ENCODE data around the gene KCTD3. TPM values are rescaled to one million over a fixed set of nuclear protein-coding genes. Genes with fewer than 3 reads are reported as not detected.

The KCTD3 gene
- total RNA-seq: 23.3 and 31.3 TPM in 2 replicates

- DNase-seq (ENCODE audit: extremely low read depth, low read depth, low spot score): no peak
These were observed at the start of gene KCTD3 for GRCh38 chr1:215566556-215567490. Gene KCTD3 (plus strand): TSS chr1:215567304. CDS start chr1:215567686, 382 bp downstream.

GRCh38 chr1:215517441-215517891 lies 49.6 kb upstream of the KCTD3 start:
- DNase-seq (ENCODE audit: extremely low read depth, low read depth, low spot score): no peak

- DNase-seq (ENCODE audit: extremely low read depth, low read depth, low spot score): no peak
These were observed 48.5 kb upstream of the KCTD3 start for GRCh38 chr1:215518594-215518993.

GRCh38 chr1:215521279-215521678 lies 45.8 kb upstream of the KCTD3 start:
- no peak for DNase-seq (ENCODE audit: extremely low read depth, low read depth, low spot score)

- DNase-seq (ENCODE audit: extremely low read depth, low read depth, low spot score): no peak
These were observed 43.8 kb upstream of the KCTD3 start for GRCh38 chr1:215523128-215523861.

- no peak for DNase-seq (ENCODE audit: extremely low read depth, low read depth, low spot score)
These were observed 43.2 kb upstream of the KCTD3 start for GRCh38 chr1:215523906-215524305.

- DNase-seq (ENCODE audit: extremely low read depth, low read depth, low spot score): peak; percentile 44
These were observed 40.8 kb upstream of the KCTD3 start for GRCh38 chr1:215526147-215526845.

GRCh38 chr1:215526846-215527151 lies 40.3 kb upstream of the KCTD3 start:
- no peak for DNase-seq (ENCODE audit: extremely low read depth, low read depth, low spot score)

GRCh38 chr1:215529111-215529510 lies 38.0 kb upstream of the KCTD3 start:
- no peak for DNase-seq (ENCODE audit: extremely low read depth, low read depth, low spot score)

GRCh38 chr1:215529571-215529970 lies 37.5 kb upstream of the KCTD3 start:
- no peak for DNase-seq (ENCODE audit: extremely low read depth, low read depth, low spot score)

- DNase-seq (ENCODE audit: extremely low read depth, low read depth, low spot score): no peak
These were observed 36.6 kb upstream of the KCTD3 start for GRCh38 chr1:215530401-215530984.

- DNase-seq (ENCODE audit: extremely low read depth, low read depth, low spot score): no peak
These were observed 27.1 kb upstream of the KCTD3 start for GRCh38 chr1:215539803-215540570.

GRCh38 chr1:215542301-215542700 lies 24.8 kb upstream of the KCTD3 start:
- no peak for DNase-seq (ENCODE audit: extremely low read depth, low read depth, low spot score)

- no peak for DNase-seq (ENCODE audit: extremely low read depth, low read depth, low spot score)
These were observed 23.9 kb upstream of the KCTD3 start for GRCh38 chr1:215543191-215543606.

- DNase-seq (ENCODE audit: extremely low read depth, low read depth, low spot score): no peak
These were observed 23.3 kb upstream of the KCTD3 start for GRCh38 chr1:215543806-215544205.

GRCh38 chr1:215544566-215544965 lies 22.5 kb upstream of the KCTD3 start:
- DNase-seq (ENCODE audit: extremely low read depth, low read depth, low spot score): no peak

- DNase-seq (ENCODE audit: extremely low read depth, low read depth, low spot score): no peak
These were observed 22.0 kb upstream of the KCTD3 start for GRCh38 chr1:215545096-215545495.

GRCh38 chr1:215547011-215547410 lies 20.1 kb upstream of the KCTD3 start:
- DNase-seq (ENCODE audit: extremely low read depth, low read depth, low spot score): no peak

- no peak for DNase-seq (ENCODE audit: extremely low read depth, low read depth, low spot score)
These were observed 15.3 kb upstream of the KCTD3 start for GRCh38 chr1:215551806-215552205.

- no peak for DNase-seq (ENCODE audit: extremely low read depth, low read depth, low spot score)
These were observed 12.2 kb upstream of the KCTD3 start for GRCh38 chr1:215554865-215555264.
